ENCODE measurements around the gene KRTAP5-10. TPM values are rescaled to one million over a fixed set of nuclear protein-coding genes. Genes with fewer than 3 reads are reported as not detected.

Gene KRTAP5-10
- total and polyA plus RNA-seq, 12 donors: 0.06 to 0.48 (median 0.27) TPM; not detected in 9

DNA sequence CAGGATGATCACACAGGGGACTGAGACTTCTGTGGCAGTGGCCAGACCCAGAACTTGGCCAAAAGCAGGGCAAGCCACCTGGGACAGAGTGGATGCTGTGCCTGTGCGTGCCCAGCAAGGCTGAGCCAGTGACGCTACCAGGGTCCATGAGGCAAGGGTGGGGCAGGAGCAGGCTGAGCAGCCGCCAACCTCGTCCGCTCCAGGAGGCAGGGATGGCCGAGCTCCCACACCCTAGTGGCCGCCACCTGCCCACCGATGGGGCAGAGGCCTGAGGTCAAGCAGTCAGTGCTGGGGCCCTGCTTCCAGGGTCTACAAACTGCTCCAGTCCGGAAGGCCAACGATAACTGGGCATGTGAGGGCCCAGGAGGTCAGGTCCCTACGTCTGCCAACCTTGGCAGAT, 9.9 kb upstream of the KRTAP5-10 start:
- TF ChIP-seq POLR2A (IDR thresholded peaks at IDR 0.05) (no peak), CTCF (IDR thresholded peaks at IDR 0.05) (no peak)
- WGBS, 4 donors: 91 to 97% (median 92%) methylated on average over 5 to 11 of the region's 11 CpGs
- H3K4me1 ChIP-seq (replicated peaks in 1 of 2): no peaks in the 10 kb centered on the region
- intact Hi-C loops (cut with DNase I): no loop called here
- no peak overlapping the region for H3K4me3 ChIP-seq
- H3K9me3 ChIP-seq (replicated peaks in 1 of 3): no peaks in the 10 kb centered on the region
- DNase-seq: no peak
- no peaks in the 10 kb centered on the region for H3K36me3 ChIP-seq (replicated peaks in 1 of 2)
- H3K27me3 ChIP-seq: no peaks in the 10 kb centered on the region
- no peak overlapping the region for H3K27ac ChIP-seq

DNA sequence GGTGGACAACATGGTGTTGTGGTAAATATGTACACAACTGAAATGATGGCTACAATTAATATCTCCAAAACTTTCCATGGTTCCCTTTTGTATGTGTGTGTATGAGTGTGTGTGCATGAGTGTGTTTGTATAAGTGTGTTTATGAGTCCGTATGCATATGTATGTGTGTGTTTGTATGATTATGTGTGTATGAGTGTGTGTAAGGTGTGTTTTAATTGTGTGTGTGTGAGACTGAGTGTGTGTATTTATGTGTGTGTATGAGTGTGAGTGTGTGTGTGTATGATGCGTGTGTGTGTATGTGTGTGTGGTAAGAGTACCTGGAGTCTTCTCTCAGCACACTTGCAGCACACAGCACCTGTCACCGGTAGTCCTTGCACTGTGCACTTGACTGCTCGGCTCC, 9.3 kb upstream of the KRTAP5-10 start:
- no peak for TF ChIP-seq CTCF (IDR thresholded peaks at IDR 0.05)
- TF ChIP-seq POLR2A (IDR thresholded peaks at IDR 0.05): no peak
- Histone ChIP-seq H3K27me3 (no peaks in the 10 kb centered on the region), H3K9me3 (replicated peaks in 1 of 3) (no peaks in the 10 kb centered on the region), H3K4me1 (replicated peaks in 1 of 2) (no peaks in the 10 kb centered on the region), H3K36me3 (replicated peaks in 1 of 2) (no peaks in the 10 kb centered on the region), H3K4me3 (no peak overlapping the region), H3K27ac (no peak overlapping the region)
- intact Hi-C loops (cut with DNase I): no loop called here
- no peak for DNase-seq
- 81 to 95% (median 84%) methylated on average over 4 of the region's 4 CpGs for WGBS, 4 donors

DNA sequence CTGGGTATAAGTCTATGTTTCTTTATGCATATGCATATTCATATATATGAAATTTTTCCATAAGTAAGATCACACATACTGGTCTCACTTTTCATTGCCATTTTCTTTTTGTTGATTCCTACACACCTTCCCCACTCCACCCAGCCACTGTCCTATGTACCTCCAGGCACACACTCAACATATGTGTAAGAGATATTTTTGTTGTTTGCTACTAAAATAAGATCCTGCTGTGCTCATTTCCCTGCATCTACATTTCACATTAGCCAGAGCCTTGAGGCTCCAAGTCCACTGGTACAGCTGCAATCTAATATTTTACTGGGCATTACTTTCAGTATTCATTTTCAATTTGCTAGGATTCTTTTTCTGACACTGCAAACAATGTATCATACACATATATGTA, 8.1 kb upstream of the KRTAP5-10 start:
- H3K4me3 ChIP-seq: no peak overlapping the region
- H3K9me3 ChIP-seq (replicated peaks in 1 of 3): no peaks in the 10 kb centered on the region
- no peak for TF ChIP-seq CTCF (IDR thresholded peaks at IDR 0.05)
- no peak for TF ChIP-seq POLR2A (IDR thresholded peaks at IDR 0.05)
- DNase-seq: no peak
- no peaks in the 10 kb centered on the region for H3K27me3 ChIP-seq
- no peaks in the 10 kb centered on the region for H3K4me1 ChIP-seq (replicated peaks in 1 of 2)
- intact Hi-C loops (cut with DNase I): no loop called here
- no peaks in the 10 kb centered on the region for H3K36me3 ChIP-seq (replicated peaks in 1 of 2)
- H3K27ac ChIP-seq: no peak overlapping the region

DNA sequence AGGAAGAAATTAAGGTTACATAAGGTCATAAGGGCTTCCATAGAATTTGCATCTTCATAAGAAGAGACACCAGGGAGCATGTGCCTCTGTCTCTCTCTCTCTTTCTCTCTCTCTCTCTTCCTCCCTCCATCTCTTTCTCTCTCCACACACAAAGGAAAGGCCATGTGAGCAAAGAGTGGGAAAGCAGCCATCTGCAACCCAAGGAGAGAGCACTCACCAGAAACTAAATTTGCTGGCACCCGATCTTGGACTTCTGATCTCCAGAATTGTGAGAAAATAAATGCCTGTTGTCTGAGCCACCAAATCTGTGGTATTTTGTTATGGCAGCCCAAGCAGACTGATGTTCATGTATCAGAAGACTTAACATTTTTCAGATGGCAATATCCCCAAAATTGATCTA, 6.4 kb upstream of the KRTAP5-10 start:
- no peak for TF ChIP-seq POLR2A (IDR thresholded peaks at IDR 0.05)
- no peak for TF ChIP-seq CTCF (IDR thresholded peaks at IDR 0.05)
- Histone ChIP-seq H3K27ac (no peak overlapping the region), H3K36me3 (replicated peaks in 1 of 2) (no peaks in the 10 kb centered on the region), H3K4me1 (replicated peaks in 1 of 2) (no peaks in the 10 kb centered on the region), H3K4me3 (no peak overlapping the region), H3K27me3 (peaks cover 3% of the 10 kb centered on the region), H3K9me3 (replicated peaks in 1 of 3) (no peaks in the 10 kb centered on the region)
- intact Hi-C loops (cut with DNase I): no loop called here
- no peak for DNase-seq
- WGBS, 4 donors: 80 to 86% (median 85%) methylated on average over 1 of the region's 1 CpG
